ENCODE data around the gene FAM156A.
"Not testable (repeated sequence)": the region's sequence is repeated elsewhere in the genome, so short reads cannot be mapped to it uniquely, and the experiment has no call there.

The FAM156A gene

GRCh38 chrX:52905531-52905930, 52.8 kb downstream of the FAM156A start:
- DNase-seq (ENCODE audit: low read depth) = not testable (repeated sequence)
